ENCODE results near the gene KY.
A peak's percentile ranks its signal among the peaks of the same experiment; 100 is the strongest.

The KY gene

DNA sequence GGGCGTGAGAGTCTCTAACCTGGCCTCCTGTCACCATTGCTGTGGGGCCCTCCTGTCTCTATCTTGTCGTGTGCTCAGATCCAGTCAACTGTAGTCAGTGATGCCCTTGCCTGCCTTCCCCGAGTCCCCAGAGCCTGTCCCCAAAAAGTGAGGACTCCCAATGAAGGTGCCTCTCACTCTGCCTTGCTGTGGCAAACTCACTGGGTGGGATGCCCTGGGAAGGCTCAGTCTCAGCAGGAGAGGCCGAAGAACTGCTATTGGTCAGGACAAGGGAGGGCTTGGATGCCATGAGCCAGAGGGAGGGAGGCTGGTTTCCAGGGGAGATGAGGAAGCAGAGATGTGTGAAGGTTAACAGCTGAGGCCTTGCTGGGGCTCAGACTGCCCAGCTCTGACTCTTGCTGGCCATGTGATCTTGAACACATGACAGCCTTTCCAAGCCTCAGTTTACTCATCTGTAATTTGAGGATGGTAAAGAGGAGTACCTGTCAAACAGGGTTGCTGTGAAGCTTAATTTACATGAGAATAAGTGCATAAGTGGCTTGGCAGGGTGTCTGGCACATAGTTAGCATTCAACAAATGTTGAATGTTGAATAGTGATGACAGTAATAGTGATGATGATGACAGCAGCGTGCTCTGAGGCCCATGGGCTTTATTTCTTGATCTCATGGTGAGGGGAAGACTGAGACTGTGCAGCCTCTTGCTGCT is 8.2 kb downstream of the KY start:
- no peak for DNase-seq

- no peak for DNase-seq
Observed at GRCh38 chr3:134641671-134642300, 9.0 kb downstream of the KY start.

DNA sequence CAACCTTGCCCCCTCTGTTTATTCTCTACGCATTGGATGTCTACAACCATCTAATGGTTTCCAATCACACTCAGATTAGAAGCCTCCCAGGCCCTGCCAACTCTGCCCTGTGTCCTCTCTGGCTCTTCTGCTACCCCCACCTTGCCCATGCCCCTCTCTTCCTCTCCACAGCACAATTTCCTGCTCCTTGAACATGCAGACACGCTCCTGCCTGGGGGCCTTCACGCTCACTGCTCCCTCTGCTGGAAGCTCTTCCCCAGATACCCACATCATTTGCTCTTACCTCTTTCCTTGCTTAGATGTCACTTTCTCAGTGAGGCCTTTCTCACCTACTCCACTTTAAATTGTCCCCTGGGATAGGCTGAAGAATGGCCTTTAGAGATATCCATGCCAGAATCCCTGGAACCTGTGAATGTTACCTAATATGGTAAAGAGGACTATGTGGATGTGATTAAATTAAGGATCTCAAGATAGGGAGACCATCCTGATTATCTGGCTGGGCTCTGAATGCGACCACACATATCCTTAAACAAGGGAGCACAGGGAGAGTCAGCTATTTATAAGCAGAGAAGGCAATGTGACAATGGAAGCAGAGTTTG is 9.9 kb downstream of the KY start:
- DNase-seq: peak; percentile 74

DNA sequence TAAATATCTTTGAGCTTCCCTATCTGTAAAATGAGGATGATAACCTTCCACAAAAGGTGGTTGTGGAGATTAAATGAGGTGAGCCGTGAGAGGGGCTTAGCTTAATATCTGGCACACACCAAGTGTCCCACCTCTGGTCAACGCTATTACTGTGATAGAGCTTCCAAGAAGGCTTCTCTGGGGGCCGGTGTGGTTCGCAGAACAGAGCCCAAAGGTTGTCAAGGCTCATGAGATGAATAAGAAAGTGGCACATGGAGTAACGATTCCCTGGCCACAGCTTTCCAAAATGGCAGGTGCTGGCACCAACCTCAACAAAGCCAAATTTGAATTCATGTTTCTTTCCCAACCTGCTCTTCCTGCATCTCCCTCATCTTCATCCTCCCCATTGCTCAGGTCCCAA is 10.4 kb downstream of the KY start:
- DNase-seq: no peak

DNA sequence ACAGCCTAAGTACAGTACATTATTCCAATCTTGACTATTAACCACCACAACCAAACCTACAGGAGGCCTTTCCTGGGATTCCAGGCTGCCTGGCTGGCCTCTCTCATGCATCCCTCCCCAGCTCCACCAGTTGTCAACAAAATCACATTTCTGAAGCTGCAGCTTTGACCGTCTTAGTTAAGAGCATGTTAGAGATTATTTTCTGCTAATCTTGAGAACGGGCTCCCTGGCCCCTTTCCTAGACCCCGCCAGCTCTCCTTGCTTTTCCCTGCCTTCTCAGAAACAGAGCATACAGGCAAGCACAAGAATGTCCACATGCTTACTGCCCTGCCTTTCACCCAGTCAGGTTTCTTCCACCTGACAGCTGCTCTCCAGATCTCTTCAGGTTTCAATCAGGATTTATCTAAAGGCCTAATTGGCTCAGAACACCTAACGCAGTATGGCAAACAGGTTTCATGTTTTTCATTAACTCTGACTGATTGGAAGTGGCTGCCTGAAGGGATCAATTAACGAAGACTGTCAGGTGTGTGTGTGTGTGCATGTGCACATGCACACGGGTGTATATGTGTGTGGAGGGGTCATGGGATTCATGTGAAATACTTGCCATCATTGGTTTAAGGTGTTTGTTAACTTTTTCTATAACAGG is 12.3 kb downstream of the KY start:
- DNase-seq: no peak

GRCh38 chr3:134636406-134636805 is 14.4 kb downstream of the KY start:
- DNase-seq: no peak

DNA sequence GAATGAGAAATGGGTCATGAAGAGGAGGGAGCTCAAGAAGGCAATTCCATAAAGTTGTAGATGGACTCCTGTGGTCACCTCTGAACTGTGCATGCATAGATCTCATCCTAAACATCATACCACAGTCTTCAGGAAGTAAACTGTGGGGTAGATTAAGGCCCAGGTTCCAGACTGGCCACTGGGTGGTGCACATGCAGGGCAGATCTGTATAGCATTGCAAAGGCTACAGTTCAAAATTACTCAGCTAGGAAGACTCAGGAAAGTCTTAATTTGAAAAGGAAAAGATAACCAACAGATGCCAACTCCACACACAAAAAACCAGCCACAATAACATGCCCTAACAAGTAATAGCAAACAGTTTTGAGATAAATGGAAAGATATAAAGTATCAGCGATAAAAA is 20.3 kb downstream of the KY start:
- peak; percentile 20 for DNase-seq

GRCh38 chr3:134628884-134629283 is 21.9 kb downstream of the KY start:
- no peak for DNase-seq

DNA sequence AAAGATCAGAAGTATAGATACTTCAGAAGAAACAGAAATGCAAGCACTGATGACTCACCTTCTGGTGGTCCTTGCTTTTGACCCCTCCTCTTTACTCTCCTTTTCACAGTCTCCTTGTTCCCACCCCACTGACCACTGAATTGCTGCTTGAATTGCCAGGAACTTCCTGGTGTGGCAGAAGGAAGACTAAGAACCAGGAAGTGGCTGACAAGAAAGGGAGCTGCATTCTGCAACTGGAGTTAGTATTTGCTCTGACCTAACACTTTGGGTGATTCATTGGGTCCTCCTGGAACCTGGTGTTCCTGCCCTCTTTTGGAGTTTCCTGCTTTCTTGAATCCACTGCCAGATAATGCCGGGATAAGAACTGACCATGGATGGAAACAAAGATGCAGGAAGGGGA is 23.0 kb downstream of the KY start:
- no peak for DNase-seq

- DNase-seq: no peak
Observed at GRCh38 chr3:134625885-134626741, 24.7 kb downstream of the KY start.

DNA sequence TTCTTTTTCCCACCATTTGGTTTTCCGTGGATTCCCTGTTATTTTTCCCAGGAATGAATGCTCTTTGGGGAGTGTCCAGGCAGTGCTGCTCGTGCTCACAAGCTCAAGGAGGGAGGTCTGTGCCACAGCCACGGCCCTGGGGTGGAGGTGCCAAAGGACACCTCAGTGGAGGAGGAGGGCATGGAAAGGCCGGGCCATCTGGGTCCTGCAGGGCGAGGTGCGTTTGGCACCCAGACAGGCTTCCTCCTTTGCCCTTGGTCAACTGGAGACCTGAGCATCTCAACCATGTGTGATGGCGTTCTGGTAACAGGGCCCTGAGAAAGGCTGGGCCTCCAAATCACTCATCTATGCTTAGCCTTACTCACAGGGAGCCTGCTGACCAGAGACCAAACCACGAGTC is 25.4 kb downstream of the KY start:
- DNase-seq: no peak

DNA sequence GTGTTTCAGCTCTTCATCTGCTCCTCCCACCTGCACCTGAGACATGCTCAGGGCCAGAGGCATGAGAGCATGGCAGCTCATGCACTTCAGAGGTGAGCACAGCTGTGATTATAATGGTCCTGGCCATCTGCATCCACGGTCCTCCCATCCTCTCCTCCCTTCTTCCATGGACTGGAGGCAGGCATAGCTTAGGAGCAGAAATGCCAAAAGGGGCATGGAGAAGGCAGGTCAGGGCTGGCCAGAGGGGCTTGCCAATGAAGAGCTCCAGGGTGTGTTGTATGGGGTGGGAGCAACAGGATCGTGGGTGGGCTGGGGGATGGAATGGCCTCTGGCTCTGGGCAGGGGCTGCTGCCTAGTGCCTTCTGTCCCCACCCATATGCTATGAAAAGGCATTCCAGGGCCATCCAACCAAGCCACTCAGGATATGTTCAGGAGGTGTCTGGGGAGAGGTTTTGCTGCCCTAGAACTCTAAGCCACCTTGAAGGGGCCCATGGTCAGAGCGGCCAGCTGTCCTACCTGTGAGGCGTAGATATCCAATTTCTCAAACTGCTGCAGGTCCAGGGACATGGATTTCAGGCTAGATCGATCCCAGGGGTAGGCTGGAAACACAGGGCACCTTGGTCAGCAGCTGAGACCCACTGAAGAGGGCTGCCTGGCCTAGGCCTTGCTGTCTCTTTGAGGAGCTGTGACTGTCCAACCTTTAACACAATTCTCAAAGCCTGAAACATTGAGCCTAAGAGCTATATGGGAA is 26.1 kb downstream of the KY start:
- no peak for DNase-seq

DNA sequence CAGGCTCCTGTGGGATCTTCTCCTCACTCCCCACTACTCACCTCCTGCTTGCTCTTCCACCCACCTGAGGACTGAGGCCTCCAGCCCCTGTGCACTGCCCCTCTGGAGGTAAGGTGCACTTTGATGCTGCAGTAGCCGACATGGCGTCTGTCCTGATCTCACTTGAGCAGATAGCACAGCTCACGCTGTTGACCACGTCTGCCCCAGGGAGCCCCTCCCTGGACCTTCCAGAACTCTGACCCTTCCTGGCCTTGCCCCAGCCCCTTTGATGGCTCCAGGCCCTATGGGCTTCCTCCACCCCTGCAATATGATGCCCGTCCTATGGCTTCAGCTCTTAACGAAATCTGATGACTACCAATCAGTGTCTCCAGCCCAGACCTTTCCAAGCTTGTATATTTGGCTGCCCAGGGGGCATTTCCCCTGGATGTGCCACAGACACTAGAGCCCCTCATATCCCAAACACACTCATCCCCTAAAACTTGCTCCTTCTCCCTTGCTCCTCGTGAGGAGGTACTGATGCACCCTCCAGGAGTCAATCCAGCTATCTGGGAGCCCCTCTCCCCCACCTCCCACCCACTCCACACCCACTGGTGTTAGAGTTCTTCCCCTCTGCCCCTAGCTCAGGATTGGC is 27.1 kb downstream of the KY start:
- no peak for DNase-seq

- DNase-seq: no peak
Observed at GRCh38 chr3:134622806-134623365, 27.9 kb downstream of the KY start.

- DNase-seq: peak; percentile 30
Observed at GRCh38 chr3:134621854-134622253, 29.0 kb downstream of the KY start.

DNA sequence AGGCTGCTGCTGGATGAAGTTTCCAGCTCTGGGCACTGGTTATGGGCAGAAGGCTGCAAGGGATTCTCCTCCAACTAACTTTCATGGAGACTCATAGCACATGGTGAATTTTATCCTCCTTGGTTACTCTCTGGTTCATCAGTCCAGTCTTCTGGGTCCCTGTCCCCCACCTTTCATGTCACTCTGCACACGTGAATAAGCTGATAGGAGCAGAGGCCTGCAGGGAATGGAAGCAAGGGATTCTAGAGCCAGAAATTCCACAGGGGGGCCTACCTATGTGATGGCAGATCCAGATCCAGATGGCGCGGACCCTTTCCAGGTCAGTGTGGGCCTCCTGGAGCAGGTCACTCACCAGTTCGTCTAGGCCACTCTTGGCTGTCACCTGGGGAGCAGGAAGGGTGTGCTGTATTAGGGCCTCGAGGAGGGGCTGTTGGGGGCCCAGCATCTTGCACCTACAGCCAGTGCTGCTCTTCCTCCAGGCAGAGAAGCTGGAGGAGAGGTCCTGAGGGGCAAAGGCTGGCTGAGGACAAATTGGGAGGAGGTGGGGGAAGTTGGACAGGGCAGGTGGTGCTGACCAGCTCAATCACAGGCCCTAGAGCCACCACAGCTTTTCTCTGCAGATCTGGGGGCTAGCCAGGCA is 30.2 kb downstream of the KY start:
- DNase-seq: no peak

DNA sequence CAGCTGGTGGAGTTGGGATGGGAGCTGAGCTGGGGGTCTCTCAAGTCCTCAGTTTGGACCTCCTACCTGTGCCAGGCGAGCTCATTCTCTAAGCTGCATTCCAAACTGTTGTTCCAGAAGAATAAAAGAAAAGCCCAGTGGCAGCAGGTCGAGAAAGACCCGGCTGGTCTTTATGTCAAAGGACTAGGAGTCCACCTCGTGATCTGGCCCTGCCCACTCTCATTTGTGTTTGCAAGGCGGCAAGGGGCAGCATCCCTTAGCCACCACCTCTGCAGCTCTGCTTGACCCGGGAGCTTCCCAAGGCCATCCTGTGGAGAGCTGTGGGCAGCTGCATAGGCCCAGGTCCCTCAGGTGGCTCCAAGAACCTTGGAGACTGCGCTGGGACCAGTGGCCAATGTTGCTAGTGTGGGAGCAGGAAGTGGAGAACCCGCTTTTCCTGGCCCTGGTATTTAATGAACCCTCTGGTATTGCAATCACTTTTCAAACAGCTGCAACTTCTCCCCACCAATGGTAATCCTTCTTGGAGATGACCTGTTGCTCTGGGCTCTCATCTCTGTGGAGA is 30.9 kb downstream of the KY start:
- DNase-seq: no peak

- no peak for DNase-seq
Observed at GRCh38 chr3:134619301-134619615, 31.6 kb downstream of the KY start.

- no peak for DNase-seq
Observed at GRCh38 chr3:134618478-134619300, 32.1 kb downstream of the KY start.

All from hematopoietic multipotent progenitor cell treated with erythropoietin and hydrocortisone succinate and interleukin-3 and kit ligand, for 4 days (in vitro differentiated cells).